ENCODE measurements around the gene PRODH2.
"Not testable (repeated sequence)": the region's sequence is repeated elsewhere in the genome, so short reads cannot be mapped to it uniquely, and the experiment has no call there.

PRODH2 gene

DNA sequence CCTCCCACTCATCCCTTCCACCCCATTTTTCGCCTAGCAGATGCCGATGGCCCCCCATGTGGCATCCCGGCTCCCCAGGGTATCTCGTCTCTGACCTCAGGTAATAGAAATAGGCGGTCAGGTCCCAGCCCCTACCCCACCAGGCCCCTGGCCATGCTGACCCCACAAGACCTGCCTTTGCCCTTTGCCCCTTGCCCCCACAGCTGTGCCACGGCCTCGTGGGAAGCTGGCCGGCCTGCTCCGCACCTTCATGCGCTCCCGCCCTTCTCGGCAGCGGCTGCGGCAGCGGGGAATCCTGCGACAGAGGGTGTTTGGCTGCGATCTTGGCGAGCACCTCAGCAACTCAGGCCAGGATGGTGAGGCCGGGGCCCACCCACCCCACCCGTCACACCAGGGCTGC, 31.9 kb downstream of the PRODH2 start:
- DNase-seq, result no peak

- DNase-seq, result no peak
Observed at GRCh38 chr19:35780058-35780457, 32.6 kb downstream of the PRODH2 start.

- no peak for DNase-seq
Observed at GRCh38 chr19:35779033-35779432, 33.6 kb downstream of the PRODH2 start.

DNA sequence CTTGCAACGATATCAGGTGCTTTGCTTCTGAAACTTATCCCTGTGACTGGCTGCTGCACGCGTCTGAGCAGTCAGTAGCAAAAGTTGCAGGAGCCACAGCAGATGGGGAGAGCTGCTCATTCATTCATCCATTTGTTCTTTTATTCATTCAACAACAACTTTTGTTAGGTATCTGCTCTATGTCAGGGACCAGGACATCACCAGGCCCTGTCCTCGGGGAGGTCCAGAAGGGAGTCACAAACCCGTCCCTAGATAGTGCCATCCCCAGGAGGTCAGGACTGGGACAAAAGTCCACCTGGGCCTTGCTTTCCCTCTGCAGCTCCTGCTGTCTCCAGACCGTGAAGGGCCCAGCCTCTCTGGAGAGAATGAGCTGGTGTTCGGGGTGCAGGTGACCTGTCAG, 34.7 kb downstream of the PRODH2 start:
- no peak for DNase-seq

DNA sequence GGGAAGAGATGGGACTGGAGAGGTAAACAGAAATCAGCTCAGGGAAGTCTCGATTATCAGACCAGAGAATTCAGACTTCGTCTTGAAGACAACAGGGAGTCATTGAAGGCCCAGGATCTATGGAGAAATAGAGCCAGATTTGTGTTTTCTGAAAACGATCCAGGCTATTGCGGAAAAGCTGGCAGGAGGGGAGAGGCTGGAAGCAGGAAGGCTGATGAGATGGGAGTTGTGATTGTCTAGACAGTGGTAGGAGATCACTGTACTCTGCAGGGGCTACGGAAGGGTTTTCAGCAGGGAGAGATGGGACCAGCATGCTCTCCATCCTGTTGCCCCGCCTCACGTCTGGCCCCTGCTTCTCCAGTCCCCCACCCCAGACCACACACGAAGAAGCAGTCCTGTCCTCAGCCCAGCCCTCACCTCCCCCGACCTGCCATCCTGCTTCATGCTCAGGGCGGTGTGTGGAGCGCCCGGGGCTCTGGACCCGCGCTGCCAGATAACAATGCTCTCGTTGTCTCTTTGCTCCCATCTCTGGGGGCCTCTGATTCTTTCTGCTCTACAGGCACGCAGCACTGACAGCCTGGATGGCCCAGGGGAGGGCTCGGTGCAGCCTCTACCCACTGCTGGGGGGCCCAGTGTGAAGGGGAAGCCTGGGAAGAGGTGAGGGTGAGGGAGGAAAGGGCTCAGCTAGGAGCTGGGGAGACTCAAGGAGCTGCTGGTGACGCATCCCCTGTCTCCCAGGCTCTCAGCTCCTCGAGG, 35.4 kb downstream of the PRODH2 start:
- no peak for DNase-seq

DNA sequence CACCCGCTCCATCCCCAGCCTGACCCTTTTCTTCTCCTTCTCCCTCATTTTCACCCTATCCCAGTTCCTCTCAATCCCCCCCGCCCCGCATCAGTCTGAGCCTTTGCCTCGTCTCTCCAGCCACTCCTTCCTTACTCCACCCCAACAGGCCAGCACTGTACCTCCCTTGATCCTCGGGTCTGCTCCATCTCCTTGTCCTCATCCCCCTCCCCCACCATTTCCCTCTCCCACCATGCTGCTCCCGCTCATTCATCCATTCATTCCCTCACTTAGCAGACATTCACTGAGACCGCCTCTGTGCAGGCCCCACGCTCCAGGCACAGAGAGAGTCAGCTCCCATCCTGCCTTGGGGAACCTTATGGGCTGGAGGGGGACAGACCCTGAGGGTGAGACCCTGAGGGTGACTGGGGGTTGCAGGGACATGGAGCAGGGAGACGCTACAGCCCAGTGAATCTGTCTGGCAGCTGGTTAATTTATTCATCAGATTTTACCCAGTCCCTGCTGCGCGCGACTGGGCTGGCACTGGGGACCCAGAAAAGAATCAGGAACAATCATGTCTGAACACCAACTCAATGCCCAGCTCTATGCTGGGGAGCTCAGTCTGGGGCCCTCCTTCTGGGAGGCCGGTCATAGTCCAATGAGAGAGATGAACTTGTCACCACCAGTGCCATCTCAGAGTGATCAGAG, 36.4 kb downstream of the PRODH2 start:
- no peak for DNase-seq

- peak; percentile 97 to 99 (median 98) for DNase-seq
Observed at GRCh38 chr19:35775298-35776101, 37.1 kb downstream of the PRODH2 start, which contains the start of gene ARHGAP33. Gene ARHGAP33, plus strand, starts transcription at chr19:35775564. Its CDS starts 95 bp downstream, at chr19:35775659.

- DNase-seq, result no peak
Observed at GRCh38 chr19:35775046-35775297, 37.7 kb downstream of the PRODH2 start.

DNA sequence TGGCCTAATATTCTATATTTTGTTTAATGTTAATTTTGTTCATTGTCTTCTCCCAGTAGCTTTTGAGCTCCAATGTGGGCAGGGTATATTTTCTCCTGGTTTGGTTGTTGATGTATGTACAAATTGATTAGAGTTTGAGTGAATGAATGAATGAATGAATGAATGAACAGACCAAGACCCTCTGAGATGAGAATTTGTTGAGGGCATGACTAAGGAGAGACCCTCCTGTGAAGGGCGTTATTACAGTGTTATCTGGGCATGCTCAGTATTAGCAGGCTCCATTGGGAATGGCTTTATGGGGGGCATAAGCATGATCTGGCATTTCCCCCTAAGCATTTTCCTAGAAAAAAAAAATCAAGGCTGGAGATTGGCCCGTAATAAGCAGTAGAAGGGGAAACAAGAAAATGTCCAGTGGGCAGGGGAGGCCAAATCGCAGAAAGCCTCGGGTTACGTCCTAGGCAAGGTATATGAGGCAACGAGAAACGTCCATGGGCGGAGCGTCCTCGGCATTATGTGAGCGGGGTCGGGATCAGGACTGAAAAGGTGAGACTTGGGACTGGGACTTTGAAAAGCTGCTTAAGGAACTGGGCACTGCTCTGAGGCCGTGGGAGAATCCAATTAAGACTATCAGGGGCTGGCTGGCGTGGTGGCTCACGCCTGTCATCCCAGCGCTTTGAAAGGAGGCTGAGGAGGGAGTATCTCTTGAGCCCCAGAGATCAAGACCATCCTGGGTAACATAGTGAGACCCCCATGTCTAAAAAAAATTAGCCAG, 38.2 kb downstream of the PRODH2 start:
- DNase-seq, result no peak

DNA sequence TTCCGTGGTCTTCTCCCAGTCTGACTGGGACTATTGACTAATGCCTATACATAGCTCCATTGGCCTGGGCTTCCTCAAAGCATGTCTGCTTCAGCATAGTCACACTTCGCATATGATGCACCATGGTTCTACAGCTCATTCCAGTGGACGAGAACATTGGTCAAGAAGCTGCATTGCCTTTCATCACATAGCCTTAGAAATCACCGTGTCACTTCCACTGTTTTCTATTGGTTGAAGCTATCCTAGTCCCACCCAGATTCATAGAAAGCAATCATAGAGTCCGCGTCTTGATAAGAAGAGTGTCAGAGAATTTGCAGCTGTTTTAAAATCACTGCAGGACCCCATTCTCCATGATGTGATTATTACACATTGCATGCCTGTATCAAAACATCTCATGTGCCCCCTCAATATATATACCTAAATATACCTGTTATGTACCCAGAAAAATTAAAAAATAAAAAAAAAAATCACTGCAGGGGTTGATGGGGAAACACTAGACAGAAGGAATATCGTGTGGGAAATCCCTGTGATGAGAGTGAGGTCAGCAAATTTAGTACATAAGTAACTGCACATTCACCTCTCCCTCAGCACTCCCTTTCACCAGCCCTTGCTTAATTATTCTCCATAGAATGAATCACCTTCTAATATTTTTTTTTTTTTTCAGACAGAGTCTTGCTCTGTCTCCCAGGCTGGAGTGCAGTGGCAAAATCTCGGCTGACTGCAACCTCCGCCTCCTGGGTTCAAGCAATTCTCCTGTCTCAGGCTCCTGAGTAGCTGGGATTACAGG, 39.4 kb downstream of the PRODH2 start:
- DNase-seq, result no peak

- not testable (repeated sequence) for DNase-seq
Observed at GRCh38 chr19:35772362-35772761, 40.3 kb downstream of the PRODH2 start.

- no peak for DNase-seq
Observed at GRCh38 chr19:35768082-35768421, 44.6 kb downstream of the PRODH2 start.

DNA sequence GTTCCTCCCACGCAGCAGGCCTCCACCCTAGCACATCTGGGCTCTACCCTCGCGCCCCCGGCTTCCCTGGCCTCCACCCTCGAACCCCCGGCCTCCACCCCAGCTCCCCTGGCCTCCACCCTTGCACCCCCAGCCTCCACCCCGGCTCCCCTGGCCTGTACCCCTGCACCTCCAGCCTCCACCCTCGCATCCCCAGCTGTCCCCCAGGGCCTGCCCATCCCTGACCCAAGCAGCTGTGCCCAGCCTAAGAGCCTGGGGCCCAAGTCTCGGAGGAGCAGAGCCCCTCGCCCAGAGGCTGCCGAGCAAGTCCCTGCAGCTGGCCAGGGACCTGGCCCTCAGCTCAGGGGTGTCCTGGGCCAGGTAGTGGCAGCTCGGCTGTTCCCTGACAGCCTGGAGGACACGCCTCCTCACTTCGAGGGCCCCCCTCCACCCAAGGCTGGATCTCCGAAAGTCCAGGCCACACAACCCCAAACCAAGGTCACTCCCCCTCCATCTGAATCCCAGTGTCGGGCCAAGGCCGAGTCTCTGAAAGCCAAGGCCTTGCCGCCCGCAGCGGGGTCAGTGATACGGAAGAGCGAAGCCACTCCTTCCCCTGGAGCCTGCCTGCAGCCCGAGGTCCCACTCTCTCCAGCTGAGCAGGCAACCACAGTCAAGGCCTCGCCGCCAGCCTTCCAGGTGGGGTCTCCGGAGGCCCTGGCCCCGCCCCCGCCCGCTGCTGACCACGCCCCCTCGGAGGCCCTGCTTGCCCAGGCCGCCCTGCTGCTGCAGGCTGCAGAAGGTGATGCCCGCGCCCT, 45.2 kb downstream of the PRODH2 start:
- no peak for DNase-seq

DNA sequence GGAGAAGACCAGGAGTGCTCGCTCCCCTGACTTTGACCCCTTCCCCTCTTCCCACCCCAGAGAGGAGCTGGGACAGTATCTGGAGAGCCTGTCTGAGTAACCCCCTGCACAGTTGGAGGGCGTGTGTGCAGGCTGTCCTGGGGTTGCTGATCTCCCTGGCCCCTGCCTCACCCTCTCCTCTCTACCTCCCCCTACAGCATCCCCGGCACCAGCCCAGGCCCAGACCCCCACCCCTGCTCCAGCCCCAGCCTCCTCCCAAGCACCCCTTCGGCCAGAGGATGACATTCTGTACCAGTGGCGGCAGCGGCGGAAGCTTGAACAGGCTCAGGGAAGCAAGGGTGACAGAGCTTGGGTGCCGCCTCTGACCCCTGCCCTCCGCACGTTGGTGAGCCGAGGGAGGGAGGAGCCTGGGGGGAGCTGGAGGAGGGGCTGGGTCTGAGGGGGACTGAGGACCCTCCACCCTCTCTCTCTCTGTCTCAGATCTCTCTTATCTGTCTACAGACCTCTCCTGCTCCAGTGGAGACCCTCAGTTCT, 46.0 kb downstream of the PRODH2 start:
- no peak for DNase-seq

DNA sequence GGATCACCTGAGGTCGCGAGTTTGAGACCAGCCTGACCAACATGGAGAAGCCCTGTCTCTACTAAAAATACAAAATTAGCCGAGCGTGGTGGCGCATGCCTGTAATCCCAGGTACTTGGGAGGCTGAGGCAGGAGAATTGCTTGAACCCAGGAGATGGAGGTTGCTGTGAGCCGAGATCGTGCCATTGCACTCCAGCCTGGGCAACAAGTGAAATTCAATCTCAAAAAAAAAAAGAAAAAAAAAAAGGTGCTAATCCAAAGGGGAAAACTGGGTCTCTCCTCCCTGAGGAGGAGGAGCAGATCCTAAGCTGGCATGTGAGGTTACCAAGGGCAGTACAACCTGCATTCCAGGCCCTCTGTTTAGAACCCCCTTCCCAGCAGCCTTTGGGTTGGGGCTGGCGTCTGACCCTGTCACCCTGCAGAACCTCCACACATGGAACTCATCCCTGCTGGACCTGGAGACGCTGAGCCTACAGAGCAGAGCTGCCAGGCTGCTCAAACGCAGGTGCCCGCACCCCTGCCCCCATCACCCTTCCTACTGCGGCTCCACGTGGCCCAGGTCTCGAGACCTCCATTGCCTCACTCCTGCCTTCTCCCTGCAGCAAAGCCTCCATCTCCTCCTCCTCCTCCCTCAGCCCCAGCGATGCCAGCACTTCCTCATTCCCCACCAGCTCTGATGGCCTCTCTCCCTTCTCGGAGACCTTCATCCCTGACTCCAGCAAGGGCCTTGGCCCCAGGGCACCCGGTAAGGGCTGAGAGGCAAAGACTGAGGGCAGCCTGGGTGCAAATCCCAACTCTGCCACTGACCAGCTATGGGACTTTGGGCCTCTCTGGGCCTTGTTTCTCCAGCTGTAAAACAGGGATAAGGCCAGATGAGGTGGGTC, 48.0 kb downstream of the PRODH2 start:
- DNase-seq, result no peak

GRCh38 chr19:35760711-35761349, 51.8 kb downstream of the PRODH2 start:
- DNase-seq, result no peak

GRCh38 chr19:35759697-35760096, 52.9 kb downstream of the PRODH2 start:
- no peak for DNase-seq

DNA sequence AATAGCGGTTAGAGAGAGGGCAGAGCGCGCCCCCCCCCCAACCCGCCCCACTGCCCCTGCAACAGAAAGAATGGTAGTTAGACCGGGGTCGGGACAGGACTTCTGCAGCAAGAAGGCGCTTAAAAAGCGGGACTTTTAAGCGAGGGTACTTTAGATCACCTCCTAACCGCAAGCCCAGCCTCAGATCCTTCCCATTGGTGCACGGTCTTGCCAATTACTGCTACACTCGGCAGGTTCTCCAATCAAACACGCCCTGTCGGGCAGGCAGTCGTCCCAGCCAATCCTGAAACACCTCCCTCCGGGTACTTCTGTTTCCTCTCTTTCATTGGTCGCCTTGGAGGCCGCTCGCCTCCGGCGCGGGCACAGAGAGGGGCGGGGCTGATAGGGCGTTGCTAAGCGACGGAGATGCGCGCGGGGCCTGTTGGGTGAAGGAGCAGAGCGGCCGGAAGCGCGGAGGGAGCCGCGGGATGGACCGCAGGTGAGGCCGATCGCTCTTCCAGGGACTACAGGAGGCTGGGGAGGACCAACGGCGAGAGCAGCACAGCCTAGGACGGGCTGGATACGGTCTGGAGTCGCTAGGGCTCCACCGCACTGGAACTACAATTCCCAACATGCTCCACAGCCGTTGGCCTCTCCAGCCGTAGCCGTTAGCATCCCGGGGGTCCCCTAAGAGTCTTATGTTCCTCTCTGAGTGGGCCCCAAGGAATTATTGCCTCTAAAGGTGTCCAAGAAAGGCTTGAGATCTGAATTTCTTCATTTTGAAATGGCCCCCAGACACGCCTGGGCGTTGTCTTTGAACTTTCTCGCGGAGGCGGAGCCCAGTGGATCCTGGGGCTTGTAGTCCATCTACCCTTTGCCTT, 54.7 kb downstream of the PRODH2 start, which contains the start of gene PROSER3:
Gene PROSER3 (plus strand): TSS at position 428 of the 860 bp plus-strand sequence. CDS start 40 bp downstream, at position 468.
- DNase-seq, result peak; percentile 94 to 100 (median 97)
